Duodenal mucosa (tissue), 2 donors: ENCODE results near the gene CACNA1D.
"Not testable (repeated sequence)": the region's sequence is repeated elsewhere in the genome, so short reads cannot be mapped to it uniquely, and the experiment has no call there.

Experiments used
- H3K27ac ChIP-seq: one replicate; pipeline ENCODE4 v1.7.0; 2013; ENCODE audit warnings: low read depth, low read length
- H3K27me3 ChIP-seq, 2 donors: one replicate each; pipeline ENCODE4 v1.7.0; 2013; ENCODE audit warnings: low read length in 2 of 2, control low read depth in 1 of 2; ENCODE audit not compliant: insufficient read depth in 2 of 2, control insufficient read depth in 1 of 2
- H3K36me3 ChIP-seq, 2 donors: one replicate each; pipeline ENCODE4 v1.7.0; 2013; ENCODE audit warnings: low read length in 2 of 2, control low read depth in 1 of 2; ENCODE audit not compliant: insufficient read depth in 2 of 2, control insufficient read depth in 1 of 2
- H3K4me1 ChIP-seq, 2 donors: one replicate each; pipeline ENCODE4 v1.7.0; 2013; ENCODE audit warnings: low read length in 2 of 2, control low read depth in 1 of 2; ENCODE audit not compliant: insufficient read depth in 2 of 2, control insufficient read depth in 1 of 2
- H3K4me3 ChIP-seq, 2 donors: one replicate each; pipeline ENCODE4 v1.7.0; 2013; ENCODE audit warnings: low read length in 2 of 2, low read depth in 1 of 2
- H3K9ac ChIP-seq, 2 donors: one replicate each; pipeline ENCODE4 v1.7.0; 2013; ENCODE audit warnings: low read length in 2 of 2, low read depth in 1 of 2
- H3K9me3 ChIP-seq, 2 donors: one replicate each; pipeline ENCODE4 v1.7.0; 2013; ENCODE audit warnings: low read length in 2 of 2, control low read depth in 1 of 2; ENCODE audit not compliant: control insufficient read depth in 1 of 2

CACNA1D gene

GRCh38 chr3:53570081-53570480 is 75.7 kb downstream of the CACNA1D start:
- H3K4me1 ChIP-seq, result no peaks in the 10 kb centered on the region
- no peaks in the 10 kb centered on the region for H3K27me3 ChIP-seq
- no peaks in the 10 kb centered on the region for H3K36me3 ChIP-seq
- no peak overlapping the region for H3K9ac ChIP-seq
- H3K4me3 ChIP-seq, result no peak overlapping the region
- H3K27ac ChIP-seq, result no peak overlapping the region
- H3K9me3 ChIP-seq, result no peaks in the 10 kb centered on the region

DNA sequence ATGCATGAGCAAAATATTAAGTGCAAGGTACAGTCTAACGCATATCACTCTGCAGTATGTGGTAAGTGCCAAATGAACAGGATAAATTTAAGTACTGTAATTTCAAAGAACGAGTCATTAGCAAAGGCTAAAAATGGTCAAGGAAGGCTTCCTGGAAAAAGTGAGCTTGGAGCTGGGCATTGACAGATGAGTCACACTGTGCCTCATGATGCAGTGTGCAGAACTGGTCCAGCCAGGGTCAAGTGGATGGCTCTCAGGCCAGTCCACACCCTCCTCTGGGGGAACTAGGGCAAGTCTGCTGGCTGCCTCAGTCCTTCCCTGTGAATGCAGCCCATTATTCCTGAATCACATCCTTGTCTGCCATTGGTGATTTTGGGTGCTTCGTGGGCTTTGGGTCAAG is 76.3 kb downstream of the CACNA1D start:
- Histone ChIP-seq H3K9me3 (no peaks in the 10 kb centered on the region), H3K27ac (no peak overlapping the region), H3K27me3 (no peaks in the 10 kb centered on the region), H3K9ac (no peak overlapping the region), H3K4me1 (no peaks in the 10 kb centered on the region), H3K4me3 (no peak overlapping the region), H3K36me3 (no peaks in the 10 kb centered on the region)

DNA sequence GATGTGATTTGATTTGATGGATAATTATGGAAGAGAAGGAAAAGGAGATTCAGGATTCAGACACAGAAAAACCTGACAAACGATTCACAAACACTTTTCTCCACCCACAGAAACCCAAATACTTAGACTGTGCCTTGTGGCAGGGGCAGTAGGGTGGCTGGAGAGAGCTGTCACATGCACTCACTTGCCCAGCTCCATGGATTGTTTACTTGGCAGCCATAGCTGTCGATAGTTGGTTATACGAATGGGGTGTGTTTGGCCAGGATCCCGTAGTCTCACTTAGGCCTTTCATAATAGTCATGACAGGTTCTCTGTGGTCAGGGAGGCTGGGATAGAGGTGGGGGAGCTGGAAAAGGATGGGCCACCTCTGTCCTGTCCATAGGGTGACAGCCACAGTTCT is 76.9 kb downstream of the CACNA1D start:
- H3K9me3 ChIP-seq, result no peaks in the 10 kb centered on the region
- H3K9ac ChIP-seq, result no peak overlapping the region
- H3K27ac ChIP-seq, result no peak overlapping the region
- no peaks in the 10 kb centered on the region for H3K27me3 ChIP-seq
- H3K4me1 ChIP-seq, result no peaks in the 10 kb centered on the region
- H3K36me3 ChIP-seq, result no peaks in the 10 kb centered on the region
- no peak overlapping the region for H3K4me3 ChIP-seq

DNA sequence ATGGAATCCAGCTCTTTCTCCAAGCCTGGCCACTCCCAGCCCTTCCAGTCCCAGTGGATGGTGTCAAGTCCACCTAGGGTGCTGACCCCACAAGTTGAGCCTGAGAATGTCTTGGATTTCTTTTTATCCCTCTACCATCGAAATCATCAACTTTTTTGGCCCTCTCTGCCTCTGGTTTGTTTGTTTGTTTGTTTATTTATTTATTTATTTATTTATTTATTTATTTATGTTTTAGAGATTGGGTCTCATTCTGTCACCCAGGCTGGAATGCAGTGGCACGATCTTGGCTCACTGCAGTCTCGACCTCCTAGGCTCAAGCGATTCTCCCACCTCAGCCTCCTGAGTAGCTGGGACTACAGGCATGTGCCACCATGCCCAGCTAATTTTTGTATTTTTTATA is 77.8 kb downstream of the CACNA1D start:
- H3K27ac ChIP-seq, H3K36me3 ChIP-seq, H3K27me3 ChIP-seq, H3K9me3 ChIP-seq, H3K4me1 ChIP-seq, H3K9ac ChIP-seq, H3K4me3 ChIP-seq: not testable (repeated sequence)

- H3K9me3 ChIP-seq, result no peaks in the 10 kb centered on the region
- H3K27ac ChIP-seq, result no peak overlapping the region
These were observed 83.1 kb downstream of the CACNA1D start for GRCh38 chr3:53577506-53577905.

DNA sequence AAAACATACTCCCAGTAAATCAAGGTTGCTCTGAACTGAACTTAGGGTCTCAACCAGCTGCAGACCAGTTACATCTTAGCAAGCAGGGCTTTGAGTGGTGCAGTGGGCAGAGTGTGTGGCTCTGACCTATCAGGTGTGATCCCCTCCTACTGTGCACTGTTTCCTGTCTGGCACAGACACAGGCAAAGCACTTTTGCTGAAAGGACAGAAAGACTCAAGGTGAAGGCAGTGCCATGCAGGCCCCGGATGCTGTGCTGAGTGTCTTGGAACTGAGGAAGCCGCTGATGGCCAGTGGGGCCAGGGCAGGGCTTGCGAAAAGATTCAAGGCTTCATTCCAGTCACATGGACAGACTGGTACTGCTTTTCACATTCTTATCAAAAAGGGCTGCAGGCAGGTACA is 85.2 kb downstream of the CACNA1D start:
- H3K9me3 ChIP-seq, result no peaks in the 10 kb centered on the region
- H3K4me3 ChIP-seq, result no peak overlapping the region
- no peaks in the 10 kb centered on the region for H3K4me1 ChIP-seq
- no peak overlapping the region for H3K9ac ChIP-seq
- H3K27me3 ChIP-seq, result no peaks in the 10 kb centered on the region
- H3K27ac ChIP-seq, result no peak overlapping the region
- H3K36me3 ChIP-seq, result no peaks in the 10 kb centered on the region

More at GRCh38 chr3:53577506-53577905, 83.1 kb downstream of the CACNA1D start:
- no peaks in the 10 kb centered on the region for H3K4me1 ChIP-seq
- H3K36me3 ChIP-seq, result no peaks in the 10 kb centered on the region
- no peaks in the 10 kb centered on the region for H3K27me3 ChIP-seq
- H3K9ac ChIP-seq, result no peak overlapping the region
- H3K4me3 ChIP-seq, result no peak overlapping the region

- H3K27ac ChIP-seq, result no peak overlapping the region
- no peak overlapping the region for H3K9ac ChIP-seq
- H3K36me3 ChIP-seq, result no peaks in the 10 kb centered on the region
- no peaks in the 10 kb centered on the region for H3K4me1 ChIP-seq
- no peaks in the 10 kb centered on the region for H3K27me3 ChIP-seq
- no peak overlapping the region for H3K4me3 ChIP-seq
- H3K9me3 ChIP-seq, result no peaks in the 10 kb centered on the region
These were observed 87.3 kb downstream of the CACNA1D start for GRCh38 chr3:53581671-53582070.

GRCh38 chr3:53583161-53583690 is 88.8 kb downstream of the CACNA1D start:
- H3K4me3 ChIP-seq, result no peak overlapping the region
- H3K36me3 ChIP-seq, result no peaks in the 10 kb centered on the region
- H3K9ac ChIP-seq, result no peak overlapping the region
- H3K9me3 ChIP-seq, result no peaks in the 10 kb centered on the region
- H3K27ac ChIP-seq, result no peak overlapping the region
- H3K4me1 ChIP-seq, result no peaks in the 10 kb centered on the region
- no peaks in the 10 kb centered on the region for H3K27me3 ChIP-seq

DNA sequence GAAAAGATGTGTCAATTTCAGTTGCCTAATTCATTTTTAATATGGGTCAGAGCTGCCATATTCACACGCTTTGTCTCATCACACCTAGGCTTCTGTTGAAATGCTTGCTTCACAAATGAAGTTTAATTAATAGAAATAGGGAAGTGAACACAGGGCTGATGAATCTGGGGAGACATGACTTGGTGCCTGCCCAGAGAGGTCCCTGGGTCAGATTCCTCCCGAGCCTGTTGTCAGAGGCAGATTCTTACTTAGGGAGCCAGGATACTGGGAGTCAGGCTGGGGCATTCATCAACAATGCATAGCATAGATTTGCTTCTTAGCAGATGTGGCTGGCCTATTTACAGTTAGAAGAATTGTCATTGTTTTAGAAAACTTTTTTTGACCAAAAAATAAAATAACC is 90.6 kb downstream of the CACNA1D start:
- Histone ChIP-seq H3K27ac (no peak overlapping the region), H3K4me3 (no peak overlapping the region), H3K27me3 (no peaks in the 10 kb centered on the region)

GRCh38 chr3:53585627-53586026 is 91.2 kb downstream of the CACNA1D start:
- Histone ChIP-seq H3K9me3 (no peaks in the 10 kb centered on the region), H3K9ac (no peak overlapping the region), H3K4me3 (no peak overlapping the region), H3K27me3 (no peaks in the 10 kb centered on the region), H3K27ac (no peak overlapping the region), H3K4me1 (no peaks in the 10 kb centered on the region), H3K36me3 (no peaks in the 10 kb centered on the region)

More for the DNA sequence above, 90.6 kb downstream of the CACNA1D start:
- no peak overlapping the region for H3K9ac ChIP-seq
- H3K36me3 ChIP-seq, result no peaks in the 10 kb centered on the region
- H3K4me1 ChIP-seq, result no peaks in the 10 kb centered on the region
- H3K9me3 ChIP-seq, result no peaks in the 10 kb centered on the region

DNA sequence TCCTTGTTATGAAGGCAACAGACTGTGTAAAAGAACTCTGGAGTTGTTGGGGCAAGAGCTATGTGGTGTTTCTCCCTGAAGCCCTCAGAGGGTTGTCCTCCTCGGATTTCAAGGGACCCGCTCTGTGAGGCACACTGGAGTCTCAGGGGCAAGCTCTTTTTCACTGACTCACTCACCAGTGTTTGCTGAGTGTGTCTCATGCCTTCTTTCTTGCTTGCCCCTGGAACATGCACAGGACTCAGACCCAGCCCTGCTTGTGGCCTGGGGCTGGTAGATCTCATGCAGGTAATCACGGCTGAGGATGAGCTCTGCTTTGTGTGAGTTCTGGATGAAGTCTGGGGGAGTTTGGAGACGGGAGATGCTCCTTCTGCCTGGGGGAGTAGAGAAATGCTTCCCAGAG is 93.7 kb downstream of the CACNA1D start:
- no peak overlapping the region for H3K4me3 ChIP-seq
- H3K9me3 ChIP-seq, result no peaks in the 10 kb centered on the region
- H3K27me3 ChIP-seq, result no peaks in the 10 kb centered on the region
- no peaks in the 10 kb centered on the region for H3K4me1 ChIP-seq
- H3K36me3 ChIP-seq, result no peaks in the 10 kb centered on the region
- H3K9ac ChIP-seq, result no peak overlapping the region
- H3K27ac ChIP-seq, result no peak overlapping the region
